HepG2 (cell line): Measurements from ENCODE around the gene ZNF506. TPM values are rescaled to one million over a fixed set of nuclear protein-coding genes. Genes with fewer than 3 reads are reported as not detected.

ENCODE experiments used
- AFF4 ChIP-seq: sonication (generic); formaldehyde crosslinking; IDR thresholded peaks from 2 replicates; pipeline ENCODE4 v1.4.0; 2020; ENCODE audit warnings: missing genetic modification reagents
- BORCS8-MEF2B ChIP-seq: sonication (generic); formaldehyde crosslinking; IDR thresholded peaks from 2 replicates; pipeline ENCODE4 v1.8.0; 2022; ENCODE audit warnings: mild to moderate bottlenecking, missing genetic modification reagents
- CREB1 ChIP-seq, 2 experiments: fragments of 450-650 bp in 1 of 2; IDR thresholded peaks; 2 replicates each; pipeline ENCODE4 v1.6.1; 2016 to 2017; ENCODE audit warnings: control low read depth in 1 of 2, mild to moderate bottlenecking in 1 of 2, missing compliant biosample characterization in 1 of 2, missing genetic modification characterization in 1 of 2
- FOXC1 ChIP-seq: sonication (generic); formaldehyde crosslinking; IDR thresholded peaks from 2 replicates; pipeline ENCODE4 v1.8.0; 2022; ENCODE audit warnings: mild to moderate bottlenecking, missing genetic modification reagents, borderline replicate concordance
- MAF1 ChIP-seq: sonication (generic); formaldehyde crosslinking; IDR thresholded peaks from 2 replicates; pipeline ENCODE4 v1.5.0; 2020; ENCODE audit warnings: missing genetic modification reagents, borderline replicate concordance
- NFIB ChIP-seq: sonication (generic); formaldehyde crosslinking; IDR thresholded peaks from 2 replicates; pipeline ENCODE4 v1.9.0; 2021; ENCODE audit warnings: missing genetic modification reagents, mild to moderate bottlenecking, borderline replicate concordance
- RAD21 ChIP-seq: fragments of 450-650 bp; formaldehyde crosslinking; IDR thresholded peaks from 2 replicates; pipeline ENCODE4 v1.5.0; 2020; ENCODE audit warnings: mild to moderate bottlenecking
- SKI ChIP-seq: fragments of 450-650 bp; IDR thresholded peaks from one replicate; pipeline ENCODE4 v1.6.1; 2018; ENCODE audit warnings: mild to moderate bottlenecking; ENCODE audit not compliant: partially characterized antibody
- ZBTB46 ChIP-seq: sonication (generic); formaldehyde crosslinking; IDR thresholded peaks from 2 replicates; pipeline ENCODE4 v1.4.0; 2020; ENCODE audit warnings: mild to moderate bottlenecking, missing genetic modification reagents, borderline replicate concordance
- ZFP36L1 ChIP-seq: sonication (generic); formaldehyde crosslinking; IDR thresholded peaks from 2 replicates; pipeline ENCODE4 v1.8.0; 2022; ENCODE audit warnings: mild to moderate bottlenecking, missing genetic modification reagents, moderate library complexity
- ZNF138 ChIP-seq: sonication (generic); formaldehyde crosslinking; IDR thresholded peaks from 2 replicates; pipeline ENCODE4 v1.5.0; 2020; ENCODE audit warnings: mild to moderate bottlenecking, low read depth, missing genetic modification reagents
- ZNF292 ChIP-seq: sonication (generic); formaldehyde crosslinking; IDR thresholded peaks from 2 replicates; pipeline ENCODE4 v1.8.1; 2022; ENCODE audit warnings: mild to moderate bottlenecking, low read depth, missing genetic modification reagents, borderline replicate concordance
- ZNF468 ChIP-seq: sonication (generic); formaldehyde crosslinking; IDR thresholded peaks from 2 replicates; pipeline ENCODE4 v1.8.0; 2022; ENCODE audit warnings: mild to moderate bottlenecking, moderate library complexity, missing genetic modification reagents
- ZNF530 ChIP-seq: sonication (generic); formaldehyde crosslinking; IDR thresholded peaks from 2 replicates; pipeline ENCODE4 v1.5.0; 2020; ENCODE audit warnings: low read depth, mild to moderate bottlenecking, missing genetic modification reagents
- ZNF570 ChIP-seq: sonication (generic); formaldehyde crosslinking; IDR thresholded peaks from 2 replicates; pipeline ENCODE4 v1.4.0; 2020; ENCODE audit warnings: mild to moderate bottlenecking, missing genetic modification reagents, borderline replicate concordance
- ZNF660 ChIP-seq: sonication (generic); formaldehyde crosslinking; IDR thresholded peaks from 2 replicates; pipeline ENCODE4 v1.5.1; 2020; ENCODE audit warnings: mild to moderate bottlenecking, low read depth, missing genetic modification reagents, borderline replicate concordance
- ZUFSP ChIP-seq: sonication (generic); formaldehyde crosslinking; IDR thresholded peaks from 2 replicates; pipeline ENCODE4 v1.9.0; 2021; ENCODE audit warnings: missing genetic modification reagents, mild to moderate bottlenecking, borderline replicate concordance
- polyA plus RNA-seq, 8 experiments: library from polyadenylated mRNA; depleted of rRNA in 3 of 8; stranded (reverse) in 7 of 8; unstranded in 1 of 8; fragments of >200 nt; fragmentation: Illumina TruSeq in 4 of 8; extraction: Trizol in 4 of 8; gene quantifications; 2 replicates each; pipeline versions ENCODE4 v1.2.1 to v1.2.3, GENCODE V29; 2011 to 2016; ENCODE audit warnings: low read depth in 4 of 8, missing spikeins in 1 of 8, mixed read lengths in 1 of 8; ENCODE audit not compliant: insufficient read depth in 1 of 8
- total RNA-seq, 5 experiments: library from RNA; depleted of rRNA; stranded (reverse); fragments of >200 nt; fragmentation: Illumina TruSeq; extraction: Trizol; gene quantifications; 2 replicates each; pipeline ENCODE4 v1.2.3, GENCODE V29; 2016; ENCODE audit warnings: low read depth in 1 of 5
- TF ChIP-seq, protein P1 (sequence below): IDR thresholded peaks from 2 replicates; pipeline ENCODE4 v1.6.1; 2012; ENCODE audit warnings: low read length, improper control_type of control experiment

ZNF506 gene
- total and polyA plus RNA-seq, 2 of the 13 experiments (the other 11 are each of a cell fraction or from before 2014, with no cell fraction given) = not detected

GRCh38 chr19:19775891-19776205 is 45.7 kb downstream of the ZNF506 start (continued):
- no peak for TF ChIP-seq AFF4 (CRISPR knock-in tag)
- TF ChIP-seq ZUFSP (CRISPR knock-in tag) = no peak
- 0 out of 2 replicates have a peak, but pooled peaks have one; percentile 13 for TF ChIP-seq MAF1
- no peak for TF ChIP-seq FOXC1 (CRISPR knock-in tag)
- no peak for TF ChIP-seq RAD21 (CRISPR knock-in tag)
- peak; percentile 14; the same call in 1 of the 2 replicates for TF ChIP-seq ZBTB46 (CRISPR knock-in tag)
- 0 out of 2 replicates have a peak, but pooled peaks have one; percentile 6 for TF ChIP-seq BORCS8-MEF2B (CRISPR knock-in tag)
- no peak for TF ChIP-seq NFIB (CRISPR knock-in tag)
- no peak for TF ChIP-seq ZNF530 (CRISPR knock-in tag)
- no peak for TF ChIP-seq SKI
- TF ChIP-seq, protein P1, sequence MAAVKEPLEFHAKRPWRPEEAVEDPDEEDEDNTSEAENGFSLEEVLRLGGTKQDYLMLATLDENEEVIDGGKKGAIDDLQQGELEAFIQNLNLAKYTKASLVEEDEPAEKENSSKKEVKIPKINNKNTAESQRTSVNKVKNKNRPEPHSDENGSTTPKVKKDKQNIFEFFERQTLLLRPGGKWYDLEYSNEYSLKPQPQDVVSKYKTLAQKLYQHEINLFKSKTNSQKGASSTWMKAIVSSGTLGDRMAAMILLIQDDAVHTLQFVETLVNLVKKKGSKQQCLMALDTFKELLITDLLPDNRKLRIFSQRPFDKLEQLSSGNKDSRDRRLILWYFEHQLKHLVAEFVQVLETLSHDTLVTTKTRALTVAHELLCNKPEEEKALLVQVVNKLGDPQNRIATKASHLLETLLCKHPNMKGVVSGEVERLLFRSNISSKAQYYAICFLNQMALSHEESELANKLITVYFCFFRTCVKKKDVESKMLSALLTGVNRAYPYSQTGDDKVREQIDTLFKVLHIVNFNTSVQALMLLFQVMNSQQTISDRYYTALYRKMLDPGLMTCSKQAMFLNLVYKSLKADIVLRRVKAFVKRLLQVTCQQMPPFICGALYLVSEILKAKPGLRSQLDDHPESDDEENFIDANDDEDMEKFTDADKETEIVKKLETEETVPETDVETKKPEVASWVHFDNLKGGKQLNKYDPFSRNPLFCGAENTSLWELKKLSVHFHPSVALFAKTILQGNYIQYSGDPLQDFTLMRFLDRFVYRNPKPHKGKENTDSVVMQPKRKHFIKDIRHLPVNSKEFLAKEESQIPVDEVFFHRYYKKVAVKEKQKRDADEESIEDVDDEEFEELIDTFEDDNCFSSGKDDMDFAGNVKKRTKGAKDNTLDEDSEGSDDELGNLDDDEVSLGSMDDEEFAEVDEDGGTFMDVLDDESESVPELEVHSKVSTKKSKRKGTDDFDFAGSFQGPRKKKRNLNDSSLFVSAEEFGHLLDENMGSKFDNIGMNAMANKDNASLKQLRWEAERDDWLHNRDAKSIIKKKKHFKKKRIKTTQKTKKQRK = no peak
- TF ChIP-seq ZNF292 = no peak
- no peak for TF ChIP-seq ZNF468 (CRISPR knock-in tag)
- no peak for TF ChIP-seq ZNF570 (CRISPR knock-in tag)
- no peak for TF ChIP-seq ZNF660 (CRISPR knock-in tag)
- 0 out of 2 replicates have a peak, but pooled peaks have one; percentile 26 for TF ChIP-seq ZFP36L1 (CRISPR knock-in tag)
- no peak for TF ChIP-seq ZNF138 (CRISPR knock-in tag)
- TF ChIP-seq CREB1 (IDR thresholded peaks at IDR 0.05) = no peak
- no peak for TF ChIP-seq CREB1 (CRISPR knock-in tag; IDR thresholded peaks at IDR 0.05)
